SK-N-SH (cell line): ENCODE data around the gene GOLT1A. TPM values are rescaled to one million over a fixed set of nuclear protein-coding genes. Genes with fewer than 3 reads are reported as not detected.

Experiments used
- CTCF ChIA-PET: fragments of 300-600, 350-600 bp; formaldehyde crosslinking; extraction: SDS; loops from one replicate; lab custom pipeline; 2021; lab: Yijun Ruan, JAX
- POLR2A ChIA-PET: fragments of 350-600 bp; sonication (Branson Sonifier 250); formaldehyde crosslinking; extraction: SDS; loops from one replicate; lab custom pipeline; 2020; ENCODE audit warnings: antibody characterized with exemption, inconsistent platforms; lab: Yijun Ruan, JAX
- DNase-seq: peaks from one replicate; pipeline ENCODE4 v3.0.0; 2012
- H2AFZ ChIP-seq: fragments of 200-600 bp; sonication (generic); 2 replicates; pipeline ENCODE4 v1.8.1; 2016; ENCODE audit warnings: antibody characterized with exemption, mild to moderate bottlenecking, low read depth
- H3F3A ChIP-seq: fragments of 200-600 bp; sonication (generic); replicated peaks from 2 replicates; pipeline ENCODE3; 2016; ENCODE audit warnings: antibody characterized with exemption, mild to moderate bottlenecking; ENCODE audit not compliant: insufficient read depth
- H3K27ac ChIP-seq, 2 experiments: fragments of 200-500 bp in 1 of 2; fragments of 200-600 bp in 1 of 2; sonication (Bioruptor generic) in 1 of 2; sonication (generic), shearing (Covaris generic) in 1 of 2; 2 replicates each; pipeline versions ENCODE4 v1.5.1 to v1.6.1; 2014 to 2016; ENCODE audit warnings: low read depth in 2 of 2, inconsistent platforms in 1 of 2, low read length in 1 of 2, mild to moderate bottlenecking in 1 of 2, mixed read lengths in 1 of 2
- H3K27me3 ChIP-seq: fragments of 200-600 bp; sonication (generic), shearing (Covaris generic); 2 replicates; pipeline ENCODE4 v1.6.1; 2016; ENCODE audit warnings: mixed run types; ENCODE audit not compliant: insufficient read depth
- H3K36me3 ChIP-seq, 2 experiments: fragments of 200-500 bp in 1 of 2; fragments of 200-600 bp in 1 of 2; sonication (Bioruptor generic) in 1 of 2; sonication (generic) in 1 of 2; replicated peaks in 1 of 2; 2 replicates each; pipeline versions ENCODE3 to v1.5.1; 2014 to 2016; ENCODE audit warnings: low read length in 1 of 2, mild to moderate bottlenecking in 1 of 2; ENCODE audit not compliant: insufficient read depth in 2 of 2, control insufficient read depth in 1 of 2
- H3K4me1 ChIP-seq, 2 experiments: fragments of 200-500 bp in 1 of 2; fragments of 200-600 bp in 1 of 2; sonication (Bioruptor generic) in 1 of 2; sonication (generic), shearing (Covaris generic) in 1 of 2; 2 replicates each; pipeline versions ENCODE4 v1.5.1 to v1.6.1; 2014 to 2016; ENCODE audit warnings: low read depth in 1 of 2, low read length in 1 of 2, mixed run types in 1 of 2; ENCODE audit not compliant: insufficient read depth in 2 of 2, control insufficient read depth in 1 of 2
- H3K4me2 ChIP-seq: fragments of 200-600 bp; sonication (generic), shearing (Covaris generic); 2 replicates; pipeline ENCODE4 v1.6.1; 2017; ENCODE audit warnings: mixed run types
- H3K4me3 ChIP-seq, 2 experiments: fragments of 200-500 bp in 1 of 2; fragments of 200-600 bp in 1 of 2; sonication (Bioruptor generic) in 1 of 2; sonication (generic), shearing (Covaris generic) in 1 of 2; 2 replicates each; pipeline versions ENCODE4 v1.5.1 to v1.8.1; 2014 to 2016; ENCODE audit warnings: low read depth in 2 of 2, inconsistent platforms in 1 of 2, low read length in 1 of 2, mild to moderate bottlenecking in 1 of 2, mixed read lengths in 1 of 2, moderate library complexity in 1 of 2
- H3K79me2 ChIP-seq: fragments of 200-600 bp; sonication (generic); 2 replicates; pipeline ENCODE4 v1.8.1; 2017; ENCODE audit warnings: mild to moderate bottlenecking; ENCODE audit not compliant: insufficient read depth
- H3K9ac ChIP-seq: fragments of 200-600 bp; sonication (generic); 2 replicates; pipeline ENCODE4 v1.6.1; 2017; ENCODE audit warnings: mixed run types
- H3K9me2 ChIP-seq: fragments of 200-600 bp; sonication (generic); 2 replicates; pipeline ENCODE4 v1.6.1; 2017; ENCODE audit warnings: mixed run types
- H3K9me3 ChIP-seq: fragments of 200-600 bp; sonication (generic); 2 replicates; pipeline ENCODE4 v1.6.1; 2017; ENCODE audit warnings: mixed run types, mild to moderate bottlenecking, moderate library complexity
- H4K20me1 ChIP-seq: fragments of 200-600 bp; sonication (generic); 2 replicates; pipeline ENCODE4 v1.6.1; 2017; ENCODE audit warnings: mild to moderate bottlenecking, mixed run types; ENCODE audit not compliant: insufficient read depth
- ELF1 ChIP-seq: IDR thresholded peaks from 2 replicates; pipeline ENCODE4 v1.4.0; 2012
- EZH2phosphoT487 ChIP-seq: fragments of 200-600 bp; sonication (generic); IDR thresholded peaks from 2 replicates; pipeline ENCODE4 v1.6.1; 2017; ENCODE audit warnings: low read depth, mixed run types, mild to moderate bottlenecking, antibody characterized with exemption, moderate library complexity, borderline replicate concordance
- MEF2A ChIP-seq: IDR thresholded peaks from 2 replicates; pipeline ENCODE4 v1.4.0; 2012; ENCODE audit warnings: low read depth, borderline replicate concordance
- NFIC ChIP-seq: IDR thresholded peaks from 2 replicates; pipeline ENCODE4 v1.4.0; 2012; ENCODE audit warnings: borderline replicate concordance
- POLR2AphosphoS5 ChIP-seq: IDR thresholded peaks from 2 replicates; pipeline ENCODE4 v1.6.1; 2012; ENCODE audit warnings: low read depth, low read length
- RFX5 ChIP-seq: IDR thresholded peaks from 2 replicates; pipeline ENCODE4 v1.6.1; 2012; ENCODE audit warnings: mild to moderate bottlenecking, improper control_type of control experiment, low read length
- SIN3A ChIP-seq: IDR thresholded peaks from 2 replicates; pipeline ENCODE4 v1.6.1; 2012; ENCODE audit warnings: low read depth, mild to moderate bottlenecking, low read length, moderate library complexity, borderline replicate concordance
- SMC3 ChIP-seq: IDR thresholded peaks from 2 replicates; pipeline ENCODE4 v1.6.1; 2012; ENCODE audit warnings: low read depth, low read length, improper control_type of control experiment
- TAF1 ChIP-seq: IDR thresholded peaks from 2 replicates; pipeline ENCODE4 v1.6.1; 2012; ENCODE audit warnings: low read depth, mild to moderate bottlenecking, low read length, moderate library complexity, borderline replicate concordance
- WGBS: methylation state at CpG from one replicate; pipeline ENCODE4 v1.1.6; 2017; ENCODE audit warnings: low lambda C conversion rate; 5-methylcytosine and 5-hydroxymethylcytosine counted together
- polyA plus RNA-seq, 3 experiments: library from polyadenylated mRNA; depleted of rRNA; stranded (reverse); fragments of >200 nt; gene quantifications; 2 replicates each; pipeline ENCODE4 v1.2.3, GENCODE V29; 2012
- TF ChIP-seq, protein P1 (sequence below): fragments of 200-600 bp; sonication (generic); IDR thresholded peaks from 2 replicates; pipeline ENCODE4 v1.6.1; 2017; ENCODE audit warnings: antibody characterized with exemption, mild to moderate bottlenecking, moderate library complexity
- TF ChIP-seq, protein P2 (sequence below): IDR thresholded peaks from 2 replicates; pipeline ENCODE4 v1.6.1; 2012; ENCODE audit warnings: mild to moderate bottlenecking, low read depth, low read length, moderate library complexity

GOLT1A gene
- polyA plus RNA-seq, 1 of the 3 experiments (the other 2 are of a cell fraction), result not detected

DNA sequence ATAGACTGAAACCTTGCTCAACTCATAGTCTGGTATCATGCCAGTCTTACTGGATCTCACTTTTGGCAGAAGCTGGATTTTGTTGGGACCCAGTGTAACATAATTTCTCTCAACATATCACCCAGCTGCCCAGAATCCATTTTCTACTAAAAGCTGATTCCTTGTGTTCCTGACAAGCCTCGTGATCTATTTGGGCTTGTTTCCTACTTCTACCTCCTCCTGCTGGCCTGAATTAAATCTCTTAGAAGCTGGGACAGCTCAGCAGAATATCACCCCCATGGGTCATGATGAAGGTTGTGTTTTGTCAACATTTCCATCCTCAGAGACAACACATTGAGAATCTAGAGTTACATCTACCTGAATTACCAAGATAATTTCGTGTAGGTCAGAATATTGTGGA lies 7.7 kb downstream of the GOLT1A start:
- Histone ChIP-seq H3K9me3 (no peaks in the 10 kb centered on the region), H3K36me3 (no peaks in the 10 kb centered on the region), H3K4me2 (no peak overlapping the region), H4K20me1 (no peaks in the 10 kb centered on the region), H3F3A (no peaks in the 10 kb centered on the region), H3K4me1 (peaks cover 0 to 3% of the 10 kb centered on the region in 2 experiments; a peak in 1 of 4 replicates), H3K9ac (no peak overlapping the region), H3K79me2 (no peaks in the 10 kb centered on the region), H3K27me3 (peaks cover 3% of the 10 kb centered on the region; the same call in 1 of the 2 replicates), H3K4me3 (no peak overlapping the region), H3K27ac (no peak overlapping the region), H3K9me2 (no peaks in the 10 kb centered on the region), H2AFZ (no peak overlapping the region)
- CTCF ChIA-PET, result interaction anchor here (0.6 to 7.4 kb wide), 20 partner anchors 8 to 335 kb away, joined by 3 to 157 read pairs (median 10); partner anchors contain the start of genes GOLT1A, KISS1, PLEKHA6 and REN
- no peak for TF ChIP-seq NFIC
- TF ChIP-seq, protein P1, sequence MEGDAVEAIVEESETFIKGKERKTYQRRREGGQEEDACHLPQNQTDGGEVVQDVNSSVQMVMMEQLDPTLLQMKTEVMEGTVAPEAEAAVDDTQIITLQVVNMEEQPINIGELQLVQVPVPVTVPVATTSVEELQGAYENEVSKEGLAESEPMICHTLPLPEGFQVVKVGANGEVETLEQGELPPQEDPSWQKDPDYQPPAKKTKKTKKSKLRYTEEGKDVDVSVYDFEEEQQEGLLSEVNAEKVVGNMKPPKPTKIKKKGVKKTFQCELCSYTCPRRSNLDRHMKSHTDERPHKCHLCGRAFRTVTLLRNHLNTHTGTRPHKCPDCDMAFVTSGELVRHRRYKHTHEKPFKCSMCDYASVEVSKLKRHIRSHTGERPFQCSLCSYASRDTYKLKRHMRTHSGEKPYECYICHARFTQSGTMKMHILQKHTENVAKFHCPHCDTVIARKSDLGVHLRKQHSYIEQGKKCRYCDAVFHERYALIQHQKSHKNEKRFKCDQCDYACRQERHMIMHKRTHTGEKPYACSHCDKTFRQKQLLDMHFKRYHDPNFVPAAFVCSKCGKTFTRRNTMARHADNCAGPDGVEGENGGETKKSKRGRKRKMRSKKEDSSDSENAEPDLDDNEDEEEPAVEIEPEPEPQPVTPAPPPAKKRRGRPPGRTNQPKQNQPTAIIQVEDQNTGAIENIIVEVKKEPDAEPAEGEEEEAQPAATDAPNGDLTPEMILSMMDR, result peak; percentile 25
- 49% methylated on average over 2 of the region's 2 CpGs for WGBS
- no peak for DNase-seq
- POLR2A ChIA-PET, result no interaction called here

DNA sequence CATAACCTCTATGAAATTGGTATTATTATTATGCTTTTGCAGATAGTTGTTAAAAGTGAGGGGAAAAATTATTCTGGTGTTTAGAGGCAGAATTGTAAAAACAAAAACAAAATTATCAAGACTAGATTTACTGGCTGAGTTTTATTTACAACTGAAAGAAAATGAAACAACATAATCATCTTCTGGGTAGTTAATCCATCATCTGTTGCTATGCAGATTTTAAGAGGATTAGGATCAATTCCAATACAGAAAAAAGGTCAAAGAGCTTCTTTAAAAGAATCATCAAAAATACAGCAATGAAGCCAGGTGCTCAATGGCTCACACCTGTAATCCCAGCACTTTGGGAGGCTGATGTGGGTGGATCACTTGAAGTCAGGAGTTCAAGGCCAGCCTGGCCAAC lies 8.3 kb downstream of the GOLT1A start:
- ChIA-PET POLR2A (no interaction called here), CTCF (interaction anchor here (0.7 to 7.4 kb wide), 13 partner anchors 7 to 334 kb away, joined by 3 to 157 read pairs (median 15); partner anchors contain the start of genes GOLT1A, PLEKHA6 and REN)
- TF ChIP-seq RFX5 (peak; percentile 94), EZH2phosphoT487 (no peak)
- no peak overlapping the region for H3K9ac ChIP-seq
- no peak for DNase-seq
- no peaks in the 10 kb centered on the region for H3K9me3 ChIP-seq
- no peak overlapping the region for H3K27ac ChIP-seq
- peaks cover 0 to 3% of the 10 kb centered on the region in 2 experiments; a peak in 1 of 4 replicates for H3K4me1 ChIP-seq
- no peaks in the 10 kb centered on the region for H3K79me2 ChIP-seq
- H3K9me2 ChIP-seq, result no peaks in the 10 kb centered on the region
- no peak overlapping the region for H3K4me2 ChIP-seq
- no peak overlapping the region for H3K4me3 ChIP-seq
- no peaks in the 10 kb centered on the region for H3F3A ChIP-seq
- H2AFZ ChIP-seq, result no peak overlapping the region
- H4K20me1 ChIP-seq, result no peaks in the 10 kb centered on the region
- no peaks in the 10 kb centered on the region for H3K27me3 ChIP-seq
- H3K36me3 ChIP-seq, result no peaks in the 10 kb centered on the region

DNA sequence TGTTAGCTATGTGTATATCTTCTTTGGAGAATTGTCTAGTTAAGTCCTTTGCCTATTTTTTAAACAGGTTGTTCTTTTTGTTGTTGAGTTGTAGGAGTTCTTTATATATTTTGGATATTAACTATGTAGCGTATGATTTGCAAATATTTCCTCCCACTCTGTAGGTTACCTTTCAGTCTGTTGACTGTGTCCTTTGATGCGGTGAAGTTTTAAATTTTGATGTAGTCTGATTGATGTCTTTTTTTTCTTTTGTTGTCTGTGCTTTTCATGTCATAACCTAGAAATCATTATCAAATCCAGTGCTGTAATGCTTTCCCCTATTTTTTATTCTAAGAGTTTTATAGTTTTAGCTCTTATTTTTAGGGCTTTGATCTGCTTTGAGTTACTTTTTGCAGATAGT lies 8.8 kb downstream of the GOLT1A start:
- Histone ChIP-seq H3F3A (no peaks in the 10 kb centered on the region), H3K4me1 (peaks cover 0 to 3% of the 10 kb centered on the region in 2 experiments; a peak in 1 of 4 replicates), H4K20me1 (no peaks in the 10 kb centered on the region), H3K79me2 (no peaks in the 10 kb centered on the region), H2AFZ (no peak overlapping the region), H3K27ac (no peak overlapping the region), H3K9me2 (no peaks in the 10 kb centered on the region), H3K27me3 (no peaks in the 10 kb centered on the region), H3K9ac (no peak overlapping the region), H3K4me3 (no peak overlapping the region), H3K9me3 (no peaks in the 10 kb centered on the region), H3K36me3 (no peaks in the 10 kb centered on the region), H3K4me2 (no peak overlapping the region)
- CTCF ChIA-PET, result interaction anchor here (0.7 to 7.4 kb wide), 7 partner anchors 9 to 334 kb away, joined by 3 to 157 read pairs (median 9); partner anchors contain the start of genes GOLT1A, PLEKHA6 and REN
- 92% methylated on average over 2 of the region's 2 CpGs for WGBS
- no peak for DNase-seq
- no peak for TF ChIP-seq SIN3A
- no peak for TF ChIP-seq POLR2AphosphoS5
- TF ChIP-seq MEF2A, result no peak
- no peak for TF ChIP-seq SMC3
- TF ChIP-seq TAF1, result no peak
- no peak for TF ChIP-seq ELF1
- TF ChIP-seq, protein P2, sequence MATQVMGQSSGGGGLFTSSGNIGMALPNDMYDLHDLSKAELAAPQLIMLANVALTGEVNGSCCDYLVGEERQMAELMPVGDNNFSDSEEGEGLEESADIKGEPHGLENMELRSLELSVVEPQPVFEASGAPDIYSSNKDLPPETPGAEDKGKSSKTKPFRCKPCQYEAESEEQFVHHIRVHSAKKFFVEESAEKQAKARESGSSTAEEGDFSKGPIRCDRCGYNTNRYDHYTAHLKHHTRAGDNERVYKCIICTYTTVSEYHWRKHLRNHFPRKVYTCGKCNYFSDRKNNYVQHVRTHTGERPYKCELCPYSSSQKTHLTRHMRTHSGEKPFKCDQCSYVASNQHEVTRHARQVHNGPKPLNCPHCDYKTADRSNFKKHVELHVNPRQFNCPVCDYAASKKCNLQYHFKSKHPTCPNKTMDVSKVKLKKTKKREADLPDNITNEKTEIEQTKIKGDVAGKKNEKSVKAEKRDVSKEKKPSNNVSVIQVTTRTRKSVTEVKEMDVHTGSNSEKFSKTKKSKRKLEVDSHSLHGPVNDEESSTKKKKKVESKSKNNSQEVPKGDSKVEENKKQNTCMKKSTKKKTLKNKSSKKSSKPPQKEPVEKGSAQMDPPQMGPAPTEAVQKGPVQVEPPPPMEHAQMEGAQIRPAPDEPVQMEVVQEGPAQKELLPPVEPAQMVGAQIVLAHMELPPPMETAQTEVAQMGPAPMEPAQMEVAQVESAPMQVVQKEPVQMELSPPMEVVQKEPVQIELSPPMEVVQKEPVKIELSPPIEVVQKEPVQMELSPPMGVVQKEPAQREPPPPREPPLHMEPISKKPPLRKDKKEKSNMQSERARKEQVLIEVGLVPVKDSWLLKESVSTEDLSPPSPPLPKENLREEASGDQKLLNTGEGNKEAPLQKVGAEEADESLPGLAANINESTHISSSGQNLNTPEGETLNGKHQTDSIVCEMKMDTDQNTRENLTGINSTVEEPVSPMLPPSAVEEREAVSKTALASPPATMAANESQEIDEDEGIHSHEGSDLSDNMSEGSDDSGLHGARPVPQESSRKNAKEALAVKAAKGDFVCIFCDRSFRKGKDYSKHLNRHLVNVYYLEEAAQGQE, result no peak
- TF ChIP-seq EZH2phosphoT487, result no peak
- POLR2A ChIA-PET, result no interaction called here
